NT2/D1 (cell line): ENCODE data around the gene SRBD1.

Experiments used
- SUZ12 ChIP-seq: IDR thresholded peaks from 2 replicates; pipeline ENCODE4 v1.6.1; 2011; ENCODE audit not compliant: insufficient read length, insufficient read depth; ENCODE audit errors: extremely low read depth
- YY1 ChIP-seq: IDR thresholded peaks from 2 replicates; pipeline ENCODE4 v1.6.1; 2011; ENCODE audit not compliant: insufficient read length, insufficient read depth
- ZNF274 ChIP-seq: IDR thresholded peaks from 2 replicates; pipeline ENCODE4 v1.6.1; 2011; ENCODE audit warnings: mild to moderate bottlenecking, low read depth, low read length

- no peak for TF ChIP-seq ZNF274
- no peak for TF ChIP-seq YY1
- no peak for TF ChIP-seq SUZ12
These were observed 67.8 kb downstream of the SRBD1 start for GRCh38 chr2:45543257-45543656.
